NB4 (cell line): ENCODE data around the gene GPR78.

ENCODE experiments used
- DNase-seq: peaks from one replicate; pipeline ENCODE4 v3.0.0; 2010; ENCODE audit warnings: low read depth
- H3K4me3 ChIP-seq: one replicate; pipeline ENCODE4 v1.5.1; 2011; ENCODE audit warnings: mild to moderate bottlenecking, low read depth, low read length, moderate library complexity
- MYC ChIP-seq: IDR thresholded peaks from 2 replicates; pipeline ENCODE4 v1.6.1; 2011; ENCODE audit warnings: low read depth, low read length
- POLR2A ChIP-seq: IDR thresholded peaks from 2 replicates; pipeline ENCODE4 v1.6.1; 2011; ENCODE audit warnings: mild to moderate bottlenecking; ENCODE audit not compliant: insufficient read length; ENCODE audit errors: extremely low read depth
- TF ChIP-seq, protein P1 (sequence below): IDR thresholded peaks from 2 replicates; pipeline ENCODE4 v1.6.1; 2011; ENCODE audit warnings: low read depth, low read length
- TF ChIP-seq, protein P2 (sequence below): IDR thresholded peaks from one replicate; pipeline ENCODE4 v1.5.1; 2012; ENCODE audit warnings: low read depth, low read length

GPR78 gene

DNA sequence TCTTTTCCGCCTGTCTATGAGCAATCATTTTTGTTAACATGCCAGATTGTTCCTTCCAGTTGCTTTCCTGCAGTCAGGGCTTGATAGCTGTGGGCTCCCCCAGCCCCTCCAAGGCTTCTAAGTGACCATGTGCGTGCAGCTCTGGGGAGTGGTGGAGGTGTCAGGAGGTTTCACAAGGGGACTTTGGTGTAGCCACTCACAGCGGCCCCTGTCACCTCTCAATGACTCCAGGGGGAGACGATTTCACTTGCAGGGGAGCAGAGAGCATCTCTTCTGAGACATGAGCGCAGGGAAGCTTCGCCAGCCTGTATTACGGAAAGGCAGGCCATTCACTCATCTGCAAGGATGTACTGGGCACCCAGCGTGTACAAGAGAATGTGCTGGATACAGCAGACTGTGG lies 3.1 kb upstream of the GPR78 start:
- TF ChIP-seq, protein P1, sequence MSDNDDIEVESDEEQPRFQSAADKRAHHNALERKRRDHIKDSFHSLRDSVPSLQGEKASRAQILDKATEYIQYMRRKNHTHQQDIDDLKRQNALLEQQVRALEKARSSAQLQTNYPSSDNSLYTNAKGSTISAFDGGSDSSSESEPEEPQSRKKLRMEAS, result no peak
- TF ChIP-seq, protein P2, sequence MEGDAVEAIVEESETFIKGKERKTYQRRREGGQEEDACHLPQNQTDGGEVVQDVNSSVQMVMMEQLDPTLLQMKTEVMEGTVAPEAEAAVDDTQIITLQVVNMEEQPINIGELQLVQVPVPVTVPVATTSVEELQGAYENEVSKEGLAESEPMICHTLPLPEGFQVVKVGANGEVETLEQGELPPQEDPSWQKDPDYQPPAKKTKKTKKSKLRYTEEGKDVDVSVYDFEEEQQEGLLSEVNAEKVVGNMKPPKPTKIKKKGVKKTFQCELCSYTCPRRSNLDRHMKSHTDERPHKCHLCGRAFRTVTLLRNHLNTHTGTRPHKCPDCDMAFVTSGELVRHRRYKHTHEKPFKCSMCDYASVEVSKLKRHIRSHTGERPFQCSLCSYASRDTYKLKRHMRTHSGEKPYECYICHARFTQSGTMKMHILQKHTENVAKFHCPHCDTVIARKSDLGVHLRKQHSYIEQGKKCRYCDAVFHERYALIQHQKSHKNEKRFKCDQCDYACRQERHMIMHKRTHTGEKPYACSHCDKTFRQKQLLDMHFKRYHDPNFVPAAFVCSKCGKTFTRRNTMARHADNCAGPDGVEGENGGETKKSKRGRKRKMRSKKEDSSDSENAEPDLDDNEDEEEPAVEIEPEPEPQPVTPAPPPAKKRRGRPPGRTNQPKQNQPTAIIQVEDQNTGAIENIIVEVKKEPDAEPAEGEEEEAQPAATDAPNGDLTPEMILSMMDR, result no peak
- TF ChIP-seq MYC, result no peak
- TF ChIP-seq POLR2A, result no peak
- no peak overlapping the region for H3K4me3 ChIP-seq
- DNase-seq, result no peak

DNA sequence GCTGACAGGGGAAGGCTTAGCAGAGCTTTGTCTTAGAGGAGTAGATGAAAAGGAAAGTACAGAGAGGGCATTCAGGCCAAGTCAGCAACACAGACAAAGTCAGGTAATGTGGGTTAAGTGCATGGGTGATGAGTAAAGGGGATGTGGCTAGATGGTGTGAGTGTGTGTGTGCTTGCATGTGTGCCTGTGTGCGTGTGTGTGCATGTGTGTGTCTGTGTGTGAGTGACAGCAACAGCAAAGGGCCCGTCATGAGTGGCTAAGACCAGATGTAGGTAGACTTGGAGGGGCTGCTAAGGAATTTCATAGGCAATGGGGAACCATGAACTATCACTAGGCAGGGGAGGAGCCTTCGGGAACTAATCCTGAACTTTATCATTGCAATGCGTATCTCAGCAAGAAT lies 2.2 kb upstream of the GPR78 start:
- DNase-seq, result no peak

DNA sequence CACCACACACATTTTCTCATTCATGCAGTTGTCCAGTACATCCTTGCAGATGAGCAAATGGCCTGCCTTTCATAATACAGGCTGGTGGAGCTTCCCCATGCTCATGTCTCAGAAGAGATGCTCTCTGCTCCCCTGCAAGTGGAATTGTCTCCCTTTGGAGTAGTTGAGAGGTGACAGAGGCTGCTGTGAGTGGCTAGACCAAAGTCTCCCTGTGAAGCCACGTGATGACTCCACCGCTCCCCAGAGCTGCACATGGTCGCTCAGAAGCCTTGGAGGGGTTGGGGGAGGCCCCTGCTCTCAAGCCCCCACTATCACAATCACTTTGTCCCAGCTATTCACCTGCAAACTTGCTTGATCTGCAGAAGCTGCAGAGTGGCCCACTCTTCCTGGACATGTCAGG lies 1.5 kb upstream of the GPR78 start:
- DNase-seq, result no peak
- TF ChIP-seq, protein P1, result no peak
- TF ChIP-seq, protein P2, result no peak
- TF ChIP-seq POLR2A (no peak), MYC (no peak)
- no peak overlapping the region for H3K4me3 ChIP-seq

More for the DNA sequence above, 2.2 kb upstream of the GPR78 start:
- H3K4me3 ChIP-seq, result no peak overlapping the region
- TF ChIP-seq, protein P1, result no peak
- TF ChIP-seq POLR2A (no peak), MYC (no peak)
- TF ChIP-seq, protein P2, result no peak

DNA sequence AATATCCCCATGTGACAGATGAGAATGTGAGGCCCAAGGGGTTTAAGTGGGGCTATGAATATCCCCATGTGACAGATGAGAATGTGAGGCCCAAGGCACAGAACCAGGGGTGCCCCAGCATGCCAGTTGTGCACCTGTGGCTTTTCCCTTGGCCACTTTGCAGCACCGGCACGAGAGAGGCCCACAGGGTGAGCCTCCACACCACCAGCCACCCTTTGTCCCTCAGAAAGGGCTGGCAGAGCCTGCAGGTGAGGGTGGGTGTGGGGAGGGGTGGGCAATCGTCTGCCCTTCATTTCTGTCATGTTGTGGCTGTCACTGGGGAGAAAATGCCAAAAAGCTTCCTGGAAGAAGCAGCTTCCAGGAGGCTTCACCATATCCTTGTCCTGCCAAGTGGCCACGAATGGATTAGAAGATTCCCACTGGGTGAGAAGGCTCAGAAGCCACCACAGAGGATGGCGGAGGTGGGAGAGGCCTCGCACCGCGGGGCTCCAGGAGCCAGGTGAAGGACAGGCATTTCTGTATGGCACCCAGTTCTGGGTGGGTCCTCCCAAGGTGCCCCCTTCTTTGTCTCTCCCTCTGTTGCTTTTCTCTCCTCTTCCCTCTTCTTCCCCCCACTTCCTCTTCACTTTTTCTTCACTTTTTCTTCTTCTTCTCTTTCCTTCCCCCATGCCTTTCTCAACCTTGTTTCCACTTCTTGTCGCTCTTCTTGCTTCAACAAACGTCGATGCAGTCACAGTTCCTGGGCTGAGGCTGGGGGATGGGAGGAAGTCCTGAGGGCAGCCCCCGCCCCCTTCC lies 469 bp upstream of the GPR78 start:
- TF ChIP-seq MYC, result no peak
- TF ChIP-seq, protein P1, result no peak
- TF ChIP-seq POLR2A, result no peak
- TF ChIP-seq, protein P2, result no peak
- no peak overlapping the region for H3K4me3 ChIP-seq
- DNase-seq, result no peak

DNA sequence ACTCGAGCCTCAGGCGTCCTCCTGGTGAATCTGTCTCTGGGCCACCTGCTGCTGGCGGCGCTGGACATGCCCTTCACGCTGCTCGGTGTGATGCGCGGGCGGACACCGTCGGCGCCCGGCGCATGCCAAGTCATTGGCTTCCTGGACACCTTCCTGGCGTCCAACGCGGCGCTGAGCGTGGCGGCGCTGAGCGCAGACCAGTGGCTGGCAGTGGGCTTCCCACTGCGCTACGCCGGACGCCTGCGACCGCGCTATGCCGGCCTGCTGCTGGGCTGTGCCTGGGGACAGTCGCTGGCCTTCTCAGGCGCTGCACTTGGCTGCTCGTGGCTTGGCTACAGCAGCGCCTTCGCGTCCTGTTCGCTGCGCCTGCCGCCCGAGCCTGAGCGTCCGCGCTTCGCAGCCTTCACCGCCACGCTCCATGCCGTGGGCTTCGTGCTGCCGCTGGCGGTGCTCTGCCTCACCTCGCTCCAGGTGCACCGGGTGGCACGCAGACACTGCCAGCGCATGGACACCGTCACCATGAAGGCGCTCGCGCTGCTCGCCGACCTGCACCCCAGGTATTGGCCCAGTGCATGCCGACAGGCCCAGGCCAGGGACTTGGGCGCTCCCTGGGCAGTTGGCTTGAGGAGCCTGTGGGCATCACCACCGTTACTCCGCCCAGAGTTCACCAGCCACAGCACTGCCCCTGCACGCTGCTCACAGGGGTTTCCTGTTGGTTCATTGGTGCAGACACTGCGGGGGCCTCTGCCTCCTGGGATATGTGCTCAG lies 1.1 kb downstream of the GPR78 start:
- H3K4me3 ChIP-seq, result no peak overlapping the region
- TF ChIP-seq, protein P2, result no peak
- TF ChIP-seq, protein P1, result no peak
- TF ChIP-seq MYC (no peak), POLR2A (no peak)
- DNase-seq, result no peak
